MCF 10A (cell line): ENCODE measurements around the gene CDK11B. TPM values are rescaled to one million over a fixed set of nuclear protein-coding genes. Genes with fewer than 3 reads are reported as not detected.
"Not testable (repeated sequence)": the region's sequence is repeated elsewhere in the genome, so short reads cannot be mapped to it uniquely, and the experiment has no call there.

Source experiments
- BruUV-seq: library from RNA; stranded (reverse); fragments of 400-500 nt; replicated peaks from 2 replicates; lab custom pipeline; 2021; lab: Mats Ljungman, UMichigan
- CTCF ChIA-PET: fragments of 300-600 bp; sonication (Branson Sonifier 250); formaldehyde crosslinking; extraction: SDS; loops from one replicate; lab custom pipeline; 2021; ENCODE audit warnings: antibody characterized with exemption, inconsistent platforms; lab: Yijun Ruan, JAX
- POLR2A ChIA-PET: fragments of 300-600, 350-650 bp; sonication (Branson Sonifier 250); formaldehyde crosslinking; extraction: SDS; loops from one replicate; lab custom pipeline; 2020; ENCODE audit warnings: antibody characterized with exemption, inconsistent platforms; lab: Yijun Ruan, JAX
- DNase-seq: peaks from one replicate; pipeline ENCODE4 v3.0.0-alpha.2; 2018; ENCODE audit not compliant: unreplicated experiment
- H3K27ac Mint-ChIP-seq: one replicate; pipeline ENCODE4 v1.8.0; 2022; ENCODE audit warnings: mild to moderate bottlenecking, low read depth, mixed read lengths; ENCODE audit not compliant: unreplicated experiment
- H3K27me3 Mint-ChIP-seq: one replicate; pipeline ENCODE4 v1.8.0; 2022; ENCODE audit warnings: mixed read lengths; ENCODE audit not compliant: insufficient read depth, unreplicated experiment
- H3K36me3 Mint-ChIP-seq: one replicate; pipeline ENCODE4 v1.8.0; 2022; ENCODE audit warnings: mild to moderate bottlenecking, moderate library complexity, mixed read lengths; ENCODE audit not compliant: insufficient read depth, unreplicated experiment
- H3K4me1 Mint-ChIP-seq: one replicate; pipeline ENCODE4 v1.8.0; 2022; ENCODE audit warnings: mixed read lengths; ENCODE audit not compliant: insufficient read depth, unreplicated experiment
- H3K4me3 Mint-ChIP-seq: one replicate; pipeline ENCODE4 v1.8.0; 2022; ENCODE audit warnings: mild to moderate bottlenecking, moderate library complexity, mixed read lengths; ENCODE audit not compliant: unreplicated experiment
- H3K9me3 Mint-ChIP-seq: one replicate; pipeline ENCODE4 v1.8.0; 2022; ENCODE audit warnings: mixed read lengths; ENCODE audit not compliant: unreplicated experiment
- CTCF ChIP-seq: fragments of 200-600 bp; IDR thresholded peaks from one replicate; pipeline ENCODE4 v1.8.0; 2022; ENCODE audit warnings: antibody characterized with exemption, mild to moderate bottlenecking; ENCODE audit not compliant: unreplicated experiment
- intact Hi-C: fragments of 100-400 bp; cut with micrococcal nuclease; formaldehyde crosslinking; loops from 2 replicates; pipeline ENCODE4 v1.14.1; 2022
- total RNA-seq: library from RNA; stranded (reverse); gene quantifications from 2 replicates; pipeline ENCODE4 v1.2.3, GENCODE V29; 2022

CDK11B gene
- total RNA-seq, 1 experiment from 2014 or later, result 32.0 TPM

- no TSS peak for BruUV-seq
- ChIA-PET POLR2A (interaction anchor here (0.7 kb wide), 1 partner anchor 52 kb away, joined by 5 read pairs; no protein-coding TSS in a partner anchor), CTCF (interaction anchor here (0.6 to 0.9 kb wide), 2 partner anchors 15 to 39 kb away, joined by 3 read pairs; no protein-coding TSS in a partner anchor)
- Mint-ChIP-seq H3K27ac (no peak overlapping the region), H3K4me3 (no peak overlapping the region), H3K36me3 (peaks cover 32% of the 10 kb centered on the region), H3K4me1 (peaks cover 10% of the 10 kb centered on the region), H3K9me3 (no peaks in the 10 kb centered on the region), H3K27me3 (no peaks in the 10 kb centered on the region)
- intact Hi-C loops, result no loop called here
- DNase-seq, result no peak
- TF ChIP-seq CTCF, result no peak
Observed at GRCh38 chr1:1680031-1680911, 21.5 kb upstream of the CDK11B start.

GRCh38 chr1:1678581-1679380 is 20.0 kb upstream of the CDK11B start:
- intact Hi-C loops, result no loop called here
- Mint-ChIP-seq H3K36me3 (peaks cover 42% of the 10 kb centered on the region), H3K9me3 (no peaks in the 10 kb centered on the region), H3K4me3 (no peak overlapping the region), H3K27me3 (no peaks in the 10 kb centered on the region), H3K4me1 (peaks cover 8% of the 10 kb centered on the region), H3K27ac (peak overlapping the region; percentile 42)
- BruUV-seq, result no TSS peak
- no peak for DNase-seq
- ChIA-PET CTCF (interaction anchor here (0.5 kb wide), 2 partner anchors 65 to 105 kb away, joined by 4 to 5 read pairs; no protein-coding TSS in a partner anchor), POLR2A (no interaction called here)
- TF ChIP-seq CTCF, result peak; percentile 21

GRCh38 chr1:1677718-1678580 is 19.1 kb upstream of the CDK11B start:
- ChIA-PET CTCF (interaction anchor here (0.5 kb wide), 2 partner anchors 64 to 104 kb away, joined by 4 to 5 read pairs; no protein-coding TSS in a partner anchor), POLR2A (no interaction called here)
- H3K27ac Mint-ChIP-seq, result peak overlapping the region; percentile 42
- H3K36me3 Mint-ChIP-seq, result peaks cover 42% of the 10 kb centered on the region
- no peak for DNase-seq
- H3K4me1 Mint-ChIP-seq, result peaks cover 8% of the 10 kb centered on the region
- no peaks in the 10 kb centered on the region for H3K9me3 Mint-ChIP-seq
- H3K27me3 Mint-ChIP-seq, result no peaks in the 10 kb centered on the region
- BruUV-seq, result no TSS peak
- no peak overlapping the region for H3K4me3 Mint-ChIP-seq
- intact Hi-C loops, result no loop called here
- no peak for TF ChIP-seq CTCF

GRCh38 chr1:1676087-1676486 is 17.3 kb upstream of the CDK11B start:
- POLR2A ChIA-PET, H3K4me1 Mint-ChIP-seq, H3K27me3 Mint-ChIP-seq, H3K27ac Mint-ChIP-seq, CTCF ChIA-PET, intact Hi-C loops, BruUV-seq, H3K4me3 Mint-ChIP-seq, DNase-seq, H3K9me3 Mint-ChIP-seq: not testable (repeated sequence)
- peaks cover 48% of the 10 kb centered on the region for H3K36me3 Mint-ChIP-seq

GRCh38 chr1:1675218-1675617 is 16.4 kb upstream of the CDK11B start:
- intact Hi-C loops, H3K27ac Mint-ChIP-seq, DNase-seq, H3K9me3 Mint-ChIP-seq, BruUV-seq, H3K4me3 Mint-ChIP-seq, H3K27me3 Mint-ChIP-seq, CTCF ChIA-PET, H3K4me1 Mint-ChIP-seq, POLR2A ChIA-PET: not testable (repeated sequence)
- peaks cover 57% of the 10 kb centered on the region for H3K36me3 Mint-ChIP-seq

- H3K27ac Mint-ChIP-seq, H3K9me3 Mint-ChIP-seq, DNase-seq, POLR2A ChIA-PET, intact Hi-C loops, H3K4me1 Mint-ChIP-seq, CTCF ChIA-PET, H3K27me3 Mint-ChIP-seq, H3K4me3 Mint-ChIP-seq, BruUV-seq: not testable (repeated sequence)
- H3K36me3 Mint-ChIP-seq, result peaks cover 61% of the 10 kb centered on the region
Observed at GRCh38 chr1:1674806-1675205, 16.0 kb upstream of the CDK11B start.
